Neural progenitor cell (in vitro differentiated cells): ENCODE data around the gene MARS1.

Source experiments
- CTCF ChIP-seq: fragments of 200-600 bp; sonication (generic); IDR thresholded peaks from 2 replicates; pipeline ENCODE4 v1.5.1; 2017; ENCODE audit warnings: antibody characterized with exemption, mild to moderate bottlenecking
- EZH2 ChIP-seq: fragments of 200-600 bp; sonication (generic); IDR thresholded peaks from 2 replicates; pipeline ENCODE4 v1.6.1; 2017; ENCODE audit warnings: antibody characterized with exemption, mild to moderate bottlenecking, moderate library complexity

- TF ChIP-seq CTCF (no peak), EZH2 (no peak)
Measured at GRCh38 chr12:57539134-57539768, 51.4 kb downstream of the MARS1 start.
